Subcutaneous abdominal adipose tissue (tissue), 5 donors: ENCODE results near the gene ABR.

Experiments
- H3K27ac ChIP-seq: one replicate; pipeline ENCODE4 v1.7.0; 2013; ENCODE audit warnings: low read depth, mild to moderate bottlenecking, inconsistent platforms, low read length, moderate library complexity
- H3K27me3 ChIP-seq, 5 donors: one replicate each; pipeline ENCODE4 v1.7.0; 2013; ENCODE audit warnings: low read length in 5 of 5, inconsistent platforms in 1 of 5; ENCODE audit not compliant: control insufficient read depth in 5 of 5, insufficient read depth in 4 of 5
- H3K36me3 ChIP-seq, 5 donors: one replicate each; pipeline ENCODE4 v1.7.0; 2013; ENCODE audit warnings: low read length in 5 of 5; ENCODE audit not compliant: control insufficient read depth in 5 of 5, insufficient read depth in 5 of 5
- H3K4me1 ChIP-seq, 5 donors: one replicate each; pipeline ENCODE4 v1.7.0; 2013; ENCODE audit warnings: low read length in 5 of 5, mild to moderate bottlenecking in 3 of 5, moderate library complexity in 1 of 5; ENCODE audit not compliant: control insufficient read depth in 5 of 5, insufficient read depth in 5 of 5
- H3K4me3 ChIP-seq, 5 donors: one replicate each; pipeline ENCODE4 v1.7.0; 2013; ENCODE audit warnings: low read length in 5 of 5, low read depth in 1 of 5
- H3K9ac ChIP-seq, 5 donors: one replicate each; pipeline ENCODE4 v1.7.0; 2013; ENCODE audit warnings: low read length in 5 of 5, mild to moderate bottlenecking in 4 of 5, moderate library complexity in 3 of 5
- H3K9me3 ChIP-seq, 5 donors: one replicate each; pipeline ENCODE4 v1.7.0; 2013; ENCODE audit warnings: low read length in 5 of 5; ENCODE audit not compliant: control insufficient read depth in 5 of 5
- donor health status: healthy.
- donor health status: healthy.
- donor health status: healthy.
- donor health status: healthy.
- donor health status: healthy.

Gene ABR

GRCh38 chr17:1043601-1044251 is 136.1 kb downstream of the ABR start:
- no peaks in the 10 kb centered on the region for H3K9me3 ChIP-seq
- peak overlapping the region; percentile 54 for H3K27ac ChIP-seq
- peaks cover 0 to 34% (median 22%) of the 10 kb centered on the region in 5 donors for H3K36me3 ChIP-seq
- no peaks in the 10 kb centered on the region for H3K27me3 ChIP-seq
- H3K4me1 ChIP-seq: peaks cover 2 to 57% (median 46%) of the 10 kb centered on the region in 5 donors
- peak overlapping the region in 2 of 5 donors; percentile 26 to 35 for H3K4me3 ChIP-seq
- no peak overlapping the region for H3K9ac ChIP-seq

GRCh38 chr17:1042486-1042885 is 137.3 kb downstream of the ABR start:
- H3K4me1 ChIP-seq: peaks cover 2 to 61% (median 45%) of the 10 kb centered on the region in 5 donors
- no peaks in the 10 kb centered on the region for H3K9me3 ChIP-seq
- no peaks in the 10 kb centered on the region for H3K27me3 ChIP-seq
- H3K36me3 ChIP-seq: peaks cover 0 to 24% (median 14%) of the 10 kb centered on the region in 5 donors
- no peak overlapping the region for H3K9ac ChIP-seq
- H3K27ac ChIP-seq: no peak overlapping the region
- H3K4me3 ChIP-seq: no peak overlapping the region

- Histone ChIP-seq H3K27me3 (no peaks in the 10 kb centered on the region), H3K4me3 (no peak overlapping the region), H3K9ac (no peak overlapping the region), H3K4me1 (peaks cover 2 to 61% (median 38%) of the 10 kb centered on the region in 5 donors), H3K9me3 (no peaks in the 10 kb centered on the region), H3K27ac (no peak overlapping the region), H3K36me3 (peaks cover 0 to 22% (median 13%) of the 10 kb centered on the region in 5 donors)
Observed at GRCh38 chr17:1041746-1042145, 138.0 kb downstream of the ABR start.

GRCh38 chr17:1040216-1040600 is 139.6 kb downstream of the ABR start:
- peaks cover 2 to 60% (median 38%) of the 10 kb centered on the region in 5 donors for H3K4me1 ChIP-seq
- H3K36me3 ChIP-seq: peaks cover 0 to 18% (median 10%) of the 10 kb centered on the region in 5 donors
- peak overlapping the region; percentile 83 for H3K27ac ChIP-seq
- no peaks in the 10 kb centered on the region for H3K27me3 ChIP-seq
- H3K9me3 ChIP-seq: no peaks in the 10 kb centered on the region
- H3K4me3 ChIP-seq: peak overlapping the region in 2 of 5 donors; percentile 34 to 51
- H3K9ac ChIP-seq: peak overlapping the region in 4 of 5 donors; percentile 25 to 62 (median 50)

- Histone ChIP-seq H3K27me3 (no peaks in the 10 kb centered on the region), H3K4me1 (peaks cover 2 to 57% (median 38%) of the 10 kb centered on the region in 5 donors), H3K27ac (peak overlapping the region; percentile 83), H3K9ac (peak overlapping the region; percentile 25 to 65 (median 57)), H3K4me3 (peak overlapping the region in 3 of 5 donors; percentile 34 to 51 (median 36)), H3K9me3 (no peaks in the 10 kb centered on the region), H3K36me3 (peaks cover 0 to 18% (median 10%) of the 10 kb centered on the region in 5 donors)
Observed at GRCh38 chr17:1039511-1040215, 140.1 kb downstream of the ABR start.

- H3K9ac ChIP-seq: peak overlapping the region in 4 of 5 donors; percentile 48 to 65 (median 60)
- H3K27ac ChIP-seq: peak overlapping the region; percentile 83
- no peaks in the 10 kb centered on the region for H3K27me3 ChIP-seq
- peaks cover 0 to 23% (median 10%) of the 10 kb centered on the region in 5 donors for H3K36me3 ChIP-seq
- peak overlapping the region in 2 of 5 donors; percentile 34 to 51 for H3K4me3 ChIP-seq
- H3K9me3 ChIP-seq: no peaks in the 10 kb centered on the region
- H3K4me1 ChIP-seq: peaks cover 2 to 53% (median 36%) of the 10 kb centered on the region in 5 donors
Observed at GRCh38 chr17:1039123-1039507, 140.7 kb downstream of the ABR start.

GRCh38 chr17:1038459-1039122 is 141.2 kb downstream of the ABR start:
- H3K9me3 ChIP-seq: no peaks in the 10 kb centered on the region
- H3K36me3 ChIP-seq: peaks cover 0 to 24% (median 10%) of the 10 kb centered on the region in 5 donors
- peak overlapping the region in 1 of 5 donors; percentile 34 for H3K4me3 ChIP-seq
- H3K4me1 ChIP-seq: peaks cover 2 to 48% (median 31%) of the 10 kb centered on the region in 5 donors
- peak overlapping the region in 1 of 5 donors; percentile 62 for H3K9ac ChIP-seq
- no peaks in the 10 kb centered on the region for H3K27me3 ChIP-seq
- peak overlapping the region; percentile 83 for H3K27ac ChIP-seq

GRCh38 chr17:1037238-1037879 is 142.4 kb downstream of the ABR start:
- H3K4me3 ChIP-seq: no peak overlapping the region
- no peak overlapping the region for H3K9ac ChIP-seq
- no peak overlapping the region for H3K27ac ChIP-seq
- peaks cover 0 to 29% (median 15%) of the 10 kb centered on the region in 5 donors for H3K36me3 ChIP-seq
- no peaks in the 10 kb centered on the region for H3K27me3 ChIP-seq
- H3K9me3 ChIP-seq: no peaks in the 10 kb centered on the region
- peaks cover 2 to 37% (median 25%) of the 10 kb centered on the region in 5 donors for H3K4me1 ChIP-seq

- Histone ChIP-seq H3K27ac (no peak overlapping the region), H3K4me1 (peaks cover 2 to 36% (median 29%) of the 10 kb centered on the region in 5 donors), H3K36me3 (peaks cover 0 to 24% (median 9%) of the 10 kb centered on the region in 5 donors), H3K4me3 (no peak overlapping the region), H3K27me3 (no peaks in the 10 kb centered on the region), H3K9ac (no peak overlapping the region), H3K9me3 (no peaks in the 10 kb centered on the region)
Observed at GRCh38 chr17:1036845-1037237, 142.9 kb downstream of the ABR start.
